ENCODE measurements around the gene CMBL.

DNA sequence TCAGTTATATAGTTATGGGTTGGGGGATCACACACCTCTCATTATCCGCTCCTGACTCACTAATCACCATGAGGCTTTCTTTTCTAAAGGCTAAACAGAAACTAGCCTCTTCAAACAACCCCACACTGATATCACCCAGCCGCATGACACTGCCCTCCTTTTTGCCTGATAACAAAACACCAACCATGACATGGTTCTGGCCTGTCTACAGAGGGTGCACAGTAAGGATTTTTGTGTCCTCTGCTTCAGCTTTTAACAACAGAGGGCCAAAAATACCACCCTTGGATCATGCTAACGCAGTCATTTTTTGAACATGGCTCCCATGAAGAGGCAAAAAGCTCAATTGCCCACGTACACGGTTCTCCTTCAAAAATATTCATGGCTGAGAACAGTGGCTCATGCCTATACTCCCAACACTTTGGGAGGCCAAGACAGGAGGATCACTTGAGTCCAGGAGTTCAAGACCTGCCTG is 4.0 kb downstream of the CMBL start:
- TF ChIP-seq, protein P1, sequence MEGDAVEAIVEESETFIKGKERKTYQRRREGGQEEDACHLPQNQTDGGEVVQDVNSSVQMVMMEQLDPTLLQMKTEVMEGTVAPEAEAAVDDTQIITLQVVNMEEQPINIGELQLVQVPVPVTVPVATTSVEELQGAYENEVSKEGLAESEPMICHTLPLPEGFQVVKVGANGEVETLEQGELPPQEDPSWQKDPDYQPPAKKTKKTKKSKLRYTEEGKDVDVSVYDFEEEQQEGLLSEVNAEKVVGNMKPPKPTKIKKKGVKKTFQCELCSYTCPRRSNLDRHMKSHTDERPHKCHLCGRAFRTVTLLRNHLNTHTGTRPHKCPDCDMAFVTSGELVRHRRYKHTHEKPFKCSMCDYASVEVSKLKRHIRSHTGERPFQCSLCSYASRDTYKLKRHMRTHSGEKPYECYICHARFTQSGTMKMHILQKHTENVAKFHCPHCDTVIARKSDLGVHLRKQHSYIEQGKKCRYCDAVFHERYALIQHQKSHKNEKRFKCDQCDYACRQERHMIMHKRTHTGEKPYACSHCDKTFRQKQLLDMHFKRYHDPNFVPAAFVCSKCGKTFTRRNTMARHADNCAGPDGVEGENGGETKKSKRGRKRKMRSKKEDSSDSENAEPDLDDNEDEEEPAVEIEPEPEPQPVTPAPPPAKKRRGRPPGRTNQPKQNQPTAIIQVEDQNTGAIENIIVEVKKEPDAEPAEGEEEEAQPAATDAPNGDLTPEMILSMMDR (IDR thresholded peaks at IDR 0.05) = no peak
- no peak for TF ChIP-seq POLR2A (IDR thresholded peaks at IDR 0.05)

Measured in thyroid gland (tissue), 4 donors.